GM18873 (cell line): ENCODE results near the gene NSMCE1.

ENCODE experiments used
- ATAC-seq: cut with Tn5 transposase; IDR thresholded peaks from one replicate; pipeline ENCODE4 v1.9.1; 2021; ENCODE audit warnings: mild to moderate bottlenecking, moderate library complexity, moderate number of reproducible peaks; ENCODE audit not compliant: unreplicated experiment, low FRiP score

NSMCE1 gene, protein sequence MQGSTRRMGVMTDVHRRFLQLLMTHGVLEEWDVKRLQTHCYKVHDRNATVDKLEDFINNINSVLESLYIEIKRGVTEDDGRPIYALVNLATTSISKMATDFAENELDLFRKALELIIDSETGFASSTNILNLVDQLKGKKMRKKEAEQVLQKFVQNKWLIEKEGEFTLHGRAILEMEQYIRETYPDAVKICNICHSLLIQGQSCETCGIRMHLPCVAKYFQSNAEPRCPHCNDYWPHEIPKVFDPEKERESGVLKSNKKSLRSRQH

DNA sequence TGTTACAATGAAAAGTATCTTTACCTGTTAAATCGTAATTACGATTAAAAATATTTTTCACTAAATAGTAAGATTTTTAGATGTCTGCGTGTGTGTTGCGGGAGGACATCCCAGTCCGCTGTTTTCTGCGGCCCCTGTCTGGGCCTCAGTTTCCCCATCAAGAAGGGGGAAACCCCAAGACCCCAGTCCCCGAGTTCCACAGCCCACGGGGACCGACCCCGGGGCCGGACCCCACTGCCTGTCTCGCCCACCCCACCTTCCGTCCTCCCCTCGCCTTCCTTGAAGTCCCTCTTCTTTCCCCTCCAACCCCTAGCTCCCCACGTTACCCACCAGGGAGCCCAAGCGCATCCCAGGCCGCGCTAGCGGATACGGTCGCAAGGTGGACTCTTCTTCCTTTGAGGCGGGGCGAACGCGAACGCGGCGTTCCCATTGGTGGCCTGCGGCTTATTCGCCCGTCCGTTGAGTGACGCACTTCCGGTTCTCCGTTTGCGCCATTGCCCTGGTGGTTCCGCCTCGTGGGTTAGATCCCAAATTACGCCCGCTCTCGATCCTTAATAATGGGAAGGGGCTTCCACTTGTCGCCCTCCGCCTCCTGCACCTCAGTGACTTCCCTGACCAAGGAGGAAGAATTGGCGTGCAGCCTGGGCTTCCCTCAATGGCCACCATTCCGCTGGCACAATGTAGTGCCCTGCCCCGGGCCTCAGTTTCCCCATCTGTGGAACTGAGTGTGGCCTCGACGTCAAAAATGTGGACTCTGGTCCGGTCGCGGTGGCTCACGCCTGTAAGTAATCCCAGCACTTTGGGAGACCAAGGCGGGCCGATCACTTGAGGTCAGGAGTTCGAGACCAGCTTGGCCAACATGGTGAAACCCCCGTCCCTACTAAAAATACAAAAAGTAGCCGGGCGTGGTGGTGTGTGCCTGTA is at the start of gene NSMCE1:
NSMCE1 (minus strand) TSS at position 397 of the 924 bp plus-strand sequence. CDS start 11,202 bp downstream, outside the sequence.
- peak; percentile 90 for ATAC-seq

GRCh38 chr16:27317738-27318391 is 49.3 kb upstream of the NSMCE1 start:
- ATAC-seq = no peak

DNA sequence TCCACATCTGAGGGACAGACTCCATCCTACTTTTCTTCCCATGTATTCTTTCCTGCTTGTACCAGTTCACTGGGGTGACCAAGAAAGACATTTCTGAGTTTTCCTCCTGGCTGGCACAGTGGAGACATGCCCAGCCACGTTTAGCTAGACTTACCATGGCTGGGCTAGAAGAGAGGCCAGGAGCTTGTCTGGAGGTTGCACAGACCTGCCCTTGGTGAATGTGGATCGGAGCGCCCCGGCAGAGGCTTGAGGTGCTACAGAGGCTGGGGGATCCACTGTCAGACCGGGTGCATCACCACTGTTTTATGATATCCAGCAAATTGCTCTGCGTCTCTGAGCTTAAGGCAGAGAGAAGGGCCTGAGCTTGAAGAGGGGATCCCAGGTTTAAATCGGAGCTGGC is 48.7 kb upstream of the NSMCE1 start:
- no peak for ATAC-seq

DNA sequence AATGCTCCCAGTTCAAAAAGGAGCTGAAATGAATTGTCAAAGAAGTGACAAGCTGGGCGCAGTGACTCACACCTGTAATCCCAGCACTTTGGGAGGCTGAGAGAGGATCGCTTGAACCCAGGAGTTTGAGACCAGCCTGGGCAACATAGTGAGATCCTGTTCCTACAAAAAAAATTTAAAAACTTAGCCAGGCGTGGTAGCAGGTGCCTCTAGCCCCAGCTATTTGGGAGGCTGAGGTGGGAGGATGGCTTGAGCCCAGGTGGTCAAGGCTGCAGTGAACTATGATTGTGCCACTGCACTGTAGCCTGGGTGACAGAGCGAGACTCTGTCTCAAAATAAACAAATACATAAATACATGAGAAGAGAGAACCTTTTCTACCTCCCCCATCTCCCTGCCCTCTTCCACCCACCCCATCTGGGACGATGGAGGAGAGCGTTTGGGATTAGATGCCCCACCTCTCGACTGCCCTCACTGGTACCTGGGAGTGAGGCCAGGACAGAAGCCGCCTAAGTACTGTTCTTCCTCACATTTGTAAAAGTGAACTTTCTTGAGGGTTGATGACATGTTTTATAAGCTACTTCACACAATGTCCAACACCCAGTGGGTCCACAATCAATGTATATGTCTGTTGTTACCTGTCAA is 47.6 kb upstream of the NSMCE1 start:
- no peak for ATAC-seq

DNA sequence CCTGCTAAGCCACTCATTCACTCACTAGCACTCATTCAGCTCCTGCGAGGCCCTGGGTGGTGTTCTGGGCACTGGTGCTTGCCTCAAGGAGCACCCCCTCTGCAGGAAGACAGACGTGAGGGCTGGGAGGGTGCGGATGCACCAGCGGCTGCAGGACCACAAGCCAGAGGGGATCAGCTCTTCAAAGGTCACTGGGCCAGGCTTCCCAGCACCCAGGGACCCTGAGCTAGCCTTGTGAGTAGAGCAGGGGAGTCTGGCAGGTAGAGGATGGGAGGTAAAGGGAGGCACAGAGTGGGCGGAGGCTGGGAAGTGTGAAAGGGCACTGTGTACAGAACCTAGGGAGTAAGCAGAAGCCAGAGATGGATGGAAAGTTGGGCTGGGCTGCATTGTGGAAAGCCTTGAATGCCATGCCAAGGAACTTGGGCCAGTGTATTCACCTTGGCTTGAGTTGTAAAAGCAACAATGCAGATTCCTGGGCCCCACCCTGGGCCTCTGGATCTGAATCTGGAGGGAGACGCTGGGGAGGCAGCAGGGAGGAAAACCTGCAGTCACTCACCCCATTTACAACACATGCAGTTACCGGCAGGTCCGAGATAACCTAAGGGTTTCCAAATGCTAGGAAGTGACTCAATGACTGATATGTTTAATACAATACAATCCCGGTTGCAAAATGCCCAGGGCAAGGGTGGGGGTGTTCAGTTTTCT is 46.9 kb upstream of the NSMCE1 start:
- ATAC-seq = no peak

DNA sequence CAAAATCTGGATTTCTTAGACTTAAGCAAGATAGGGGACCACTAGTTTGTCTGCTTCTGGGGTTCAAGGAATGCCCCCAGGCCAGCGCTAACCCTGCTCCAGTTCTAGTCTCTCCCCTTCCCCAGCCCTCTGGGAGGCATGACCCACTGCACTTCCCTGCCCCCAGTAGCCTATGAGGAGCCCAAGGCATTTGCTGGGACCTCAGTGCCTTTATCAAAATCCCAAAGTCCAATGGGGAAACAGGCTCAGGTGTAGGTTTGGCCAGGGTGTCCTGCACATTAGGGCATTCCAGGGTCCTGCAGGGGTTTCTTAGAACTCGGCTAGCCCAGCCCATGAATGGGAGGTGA is 46.4 kb upstream of the NSMCE1 start:
- ATAC-seq = no peak

DNA sequence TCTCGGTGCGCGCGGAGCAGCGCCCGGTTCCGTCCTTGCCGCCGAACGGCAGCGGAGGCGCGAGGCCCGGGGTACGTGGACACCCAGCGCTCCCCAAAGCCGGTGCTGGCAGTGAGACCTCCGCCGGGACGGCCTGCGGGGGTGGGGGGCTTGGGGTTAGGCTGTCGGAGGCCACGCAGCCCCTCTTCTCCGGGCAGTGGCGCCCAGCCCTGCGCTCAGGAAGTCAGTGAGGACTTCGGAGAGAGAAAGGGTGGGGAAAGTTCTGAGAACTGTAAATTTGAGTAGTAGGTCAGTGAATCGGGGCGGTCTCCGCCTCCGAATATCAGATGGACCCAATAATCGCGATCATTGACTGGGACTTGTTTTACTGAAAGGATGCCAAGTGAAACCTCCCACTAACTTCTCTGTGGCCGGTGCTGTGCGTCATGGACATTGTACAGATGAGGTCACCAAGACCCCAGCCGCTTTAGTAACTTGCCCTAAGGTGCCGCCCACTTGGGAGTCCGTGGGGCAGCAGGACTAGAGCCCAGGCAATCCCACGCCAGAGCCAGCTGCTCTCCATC is 45.7 kb upstream of the NSMCE1 start:
- no peak for ATAC-seq

GRCh38 chr16:27313422-27314160 is 45.0 kb upstream of the NSMCE1 start, which contains the start of gene IL4R:
TSS of gene IL4R (plus strand) at chr16:27313974. CDS start at chr16:27340204, 26,230 bp downstream.
- no peak for ATAC-seq

GRCh38 chr16:27312580-27313421 is 44.2 kb upstream of the NSMCE1 start:
- ATAC-seq = no peak

DNA sequence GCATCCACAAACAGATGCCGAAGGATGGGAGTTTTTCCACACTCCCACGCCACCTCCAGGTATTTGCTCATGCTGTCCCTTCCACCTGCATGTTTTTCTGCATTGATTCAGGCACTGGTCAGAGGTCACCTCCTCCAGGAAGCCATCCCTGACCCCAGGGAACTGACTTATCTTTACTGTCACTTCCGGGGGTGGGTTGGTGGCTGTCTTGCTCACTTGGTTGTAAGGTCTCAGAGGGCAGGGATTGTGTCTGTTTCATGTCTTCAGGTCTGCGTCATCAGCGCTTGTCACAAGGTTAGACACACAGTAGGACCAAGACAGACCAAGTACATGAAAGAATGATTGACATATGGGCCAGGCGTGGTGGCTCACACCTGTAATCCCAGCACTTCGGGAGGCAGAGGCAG is 43.3 kb upstream of the NSMCE1 start:
- no peak for ATAC-seq

DNA sequence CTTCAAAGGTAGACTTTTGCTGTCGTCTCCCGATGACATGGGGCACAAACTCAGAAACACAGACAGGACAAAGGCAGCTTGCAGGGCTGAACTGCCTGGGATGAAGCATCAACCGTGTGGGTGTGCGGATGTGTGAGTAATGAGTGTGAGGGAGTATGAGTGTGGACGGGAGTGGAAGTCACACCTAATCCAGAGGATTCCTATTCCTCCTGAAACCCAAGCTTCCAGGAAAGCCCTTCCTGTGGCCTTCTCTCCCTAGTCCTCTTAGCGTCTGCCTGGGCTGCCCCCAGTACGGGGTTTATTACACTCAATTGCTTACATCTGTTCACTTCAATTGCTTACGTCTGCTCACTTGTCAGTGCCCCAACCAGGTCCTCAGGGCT is 42.9 kb upstream of the NSMCE1 start:
- no peak for ATAC-seq

GRCh38 chr16:27310576-27311447 is 42.2 kb upstream of the NSMCE1 start:
- no peak for ATAC-seq

- no peak for ATAC-seq
These were observed 40.2 kb upstream of the NSMCE1 start for GRCh38 chr16:27308792-27309191.

DNA sequence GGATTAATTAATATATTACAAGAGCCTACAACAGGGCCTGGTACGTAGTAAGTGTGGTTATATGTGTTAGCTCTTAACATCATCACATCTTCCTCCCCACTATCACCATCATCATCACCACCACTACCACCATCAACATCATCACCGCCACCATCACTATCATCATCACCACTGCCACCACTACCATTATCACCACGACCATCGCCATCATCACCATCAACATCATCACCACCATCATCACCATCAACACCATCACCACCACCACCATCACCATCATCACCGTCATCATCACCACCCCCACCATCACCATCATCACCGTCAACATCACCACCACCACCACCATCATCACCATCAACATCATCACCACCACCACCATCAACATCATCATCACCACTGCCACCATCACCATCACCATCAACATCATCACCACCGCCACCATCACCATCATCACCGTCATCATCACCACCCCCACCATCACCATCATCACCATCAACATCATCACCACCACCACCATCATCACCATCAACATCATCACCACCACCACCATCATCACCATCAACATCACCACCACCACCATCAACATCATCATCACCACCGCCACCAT is 37.4 kb upstream of the NSMCE1 start:
- no peak for ATAC-seq

GRCh38 chr16:27304881-27305745 is 36.5 kb upstream of the NSMCE1 start:
- no peak for ATAC-seq

DNA sequence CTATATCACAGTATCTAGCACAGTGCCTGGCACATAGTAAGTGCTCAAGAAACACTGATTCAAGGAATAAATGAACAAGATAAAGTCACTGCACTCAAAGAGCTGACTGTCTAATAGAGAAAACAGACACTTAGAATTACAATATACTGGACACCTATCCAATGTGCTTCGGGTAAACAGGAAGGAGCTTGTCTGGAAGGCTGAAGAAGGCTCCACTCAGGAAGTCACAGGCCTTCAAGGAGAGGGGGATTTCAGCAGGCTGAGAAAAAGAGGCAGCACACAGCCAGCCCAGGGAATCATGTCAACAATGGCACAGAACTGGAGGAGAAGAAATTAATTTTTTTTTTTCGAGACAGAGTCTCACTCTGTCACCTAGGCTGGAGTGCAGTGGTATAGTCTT is 35.5 kb upstream of the NSMCE1 start:
- ATAC-seq = no peak
